Measurements from ENCODE around the gene GNPAT. TPM values are rescaled to one million over a fixed set of nuclear protein-coding genes. Genes with fewer than 3 reads are reported as not detected.

Gene GNPAT
- total RNA-seq, 1 donor from 2014 or later = 41.9 TPM

- intact Hi-C loops (cut with micrococcal nuclease) = loop anchor here (5.0 kb wide), 2 partner anchors 175 to 1550 kb away; no protein-coding TSS in a partner anchor
Observed at GRCh38 chr1:231212301-231212700, 28.7 kb upstream of the GNPAT start.

- intact Hi-C loops (cut with micrococcal nuclease) = loop anchor here (5.0 kb wide), 2 partner anchors 177 to 1552 kb away; no protein-coding TSS in a partner anchor
Observed at GRCh38 chr1:231213831-231214573, 27.0 kb upstream of the GNPAT start.

- intact Hi-C loops (cut with micrococcal nuclease) = loop anchor here (5.0 kb wide), 2 partner anchors 178 to 1553 kb away; no protein-coding TSS in a partner anchor
Observed at GRCh38 chr1:231214918-231215680, 25.9 kb upstream of the GNPAT start.

- intact Hi-C loops (cut with micrococcal nuclease) = no loop called here
Observed at GRCh38 chr1:231215681-231216385, 25.2 kb upstream of the GNPAT start.

- intact Hi-C loops (cut with micrococcal nuclease) = no loop called here
Observed at GRCh38 chr1:231216498-231216897, 24.5 kb upstream of the GNPAT start.

GRCh38 chr1:231217056-231217455 lies 24.0 kb upstream of the GNPAT start:
- intact Hi-C loops (cut with micrococcal nuclease) = no loop called here

GRCh38 chr1:231218078-231218477 lies 22.9 kb upstream of the GNPAT start:
- intact Hi-C loops (cut with micrococcal nuclease) = no loop called here

GRCh38 chr1:231219422-231220401 lies 21.3 kb upstream of the GNPAT start:
- intact Hi-C loops (cut with micrococcal nuclease) = no loop called here

- intact Hi-C loops (cut with micrococcal nuclease) = no loop called here
Observed at GRCh38 chr1:231220801-231221200, 20.2 kb upstream of the GNPAT start.

- intact Hi-C loops (cut with micrococcal nuclease) = no loop called here
Observed at GRCh38 chr1:231226156-231226555, 14.9 kb upstream of the GNPAT start.

GRCh38 chr1:231231511-231231910 lies 9.5 kb upstream of the GNPAT start:
- intact Hi-C loops (cut with micrococcal nuclease) = no loop called here

GRCh38 chr1:231232870-231233734 lies 7.9 kb upstream of the GNPAT start:
- intact Hi-C loops (cut with micrococcal nuclease) = no loop called here

GRCh38 chr1:231233735-231234417 lies 7.1 kb upstream of the GNPAT start:
- intact Hi-C loops (cut with micrococcal nuclease) = no loop called here

- intact Hi-C loops (cut with micrococcal nuclease) = no loop called here
Observed at GRCh38 chr1:231234506-231234905, 6.5 kb upstream of the GNPAT start.

GRCh38 chr1:231235526-231236207 lies 5.3 kb upstream of the GNPAT start:
- intact Hi-C loops (cut with micrococcal nuclease) = no loop called here

- intact Hi-C loops (cut with micrococcal nuclease) = no loop called here
Observed at GRCh38 chr1:231236208-231236591, 4.8 kb upstream of the GNPAT start.

- intact Hi-C loops (cut with micrococcal nuclease) = no loop called here
Observed at GRCh38 chr1:231236938-231237337, 4.1 kb upstream of the GNPAT start.

- intact Hi-C loops (cut with micrococcal nuclease) = no loop called here
Observed at GRCh38 chr1:231238298-231238697, 2.7 kb upstream of the GNPAT start.

- intact Hi-C loops (cut with micrococcal nuclease) = loop anchor here (1.0 to 10.0 kb wide), 5 partner anchors 200 to 1682 kb away; partner anchors contain the start of genes ABCB10, C1orf198, FAM89A and TAF5L
Observed at GRCh38 chr1:231240531-231240882, 505 bp upstream of the GNPAT start.
